Mucosa of descending colon (tissue), 3 donors: ENCODE measurements around the gene NOTCH4. TPM values are rescaled to one million over a fixed set of nuclear protein-coding genes. Genes with fewer than 3 reads are reported as not detected.

ENCODE experiments used
- ATAC-seq: fragments of 200-7000 bp; cut with Tn5 transposase; one replicate; pipeline ENCODE4 v1.9.1; 2020; ENCODE audit warnings: mild to moderate bottlenecking, moderate library complexity
- DNase-seq, 3 donors: peaks; one replicate each; pipeline ENCODE4 v3.0.0-alpha.2; 2020
- H3K36me3 ChIP-seq: fragments of 200-600 bp; one replicate; pipeline ENCODE4 v1.8.0; 2021; ENCODE audit warnings: low read depth, mild to moderate bottlenecking
- H3K4me1 ChIP-seq: fragments of 200-600 bp; one replicate; pipeline ENCODE4 v1.8.0; 2021; ENCODE audit warnings: low read depth, mild to moderate bottlenecking
- H3K4me3 ChIP-seq: fragments of 200-600 bp; one replicate; pipeline ENCODE4 v1.8.0; 2021; ENCODE audit warnings: mild to moderate bottlenecking
- H3K9me3 ChIP-seq: fragments of 200-600 bp; one replicate; pipeline ENCODE4 v1.8.0; 2021; ENCODE audit warnings: mild to moderate bottlenecking
- CTCF ChIP-seq: fragments of 200-600 bp; IDR thresholded peaks from one replicate; pipeline ENCODE4 v1.8.0; 2022; ENCODE audit warnings: antibody characterized with exemption, mild to moderate bottlenecking
- intact Hi-C, 2 donors: fragments of 100-400 bp; cut with DNase I in 1 of 2; cut with micrococcal nuclease in 1 of 2; formaldehyde crosslinking; loops; one replicate each; pipeline versions ENCODE4 v1.11.0 to v1.11.1; 2022; cut with DNase I, micrococcal nuclease
- total RNA-seq, 3 donors: library from RNA; stranded (reverse); fragmentation: NEBNext Ultra II Directional in 2 of 3; extraction: Animal tissue kit (Norgen Biotek cat#: 25700) in 2 of 3; gene quantifications; one replicate each; pipeline versions ENCODE4 v1.2.1 to v1.2.4, GENCODE V29; 2021 to 2023
- donor health status: DM: no; HTN: no; CAD: no; lungs with moderate emphysema.
- donor health status: DM: no; HTN: no; CAD: no.
- donor health status: DM: no; HTN: yes; CAD: no.

The NOTCH4 gene
- total RNA-seq, 3 donors from 2014 or later = 1.5 to 10.5 (median 4.0) TPM

- peak; percentile 91 to 98 (median 94) for DNase-seq
- H3K4me3 ChIP-seq = peak within 1 kb of the TSS; percentile 25
- TF ChIP-seq CTCF = no peak
- peak; percentile 83 for ATAC-seq
- peaks cover 4% of the 10 kb centered on the region for H3K36me3 ChIP-seq
- no peaks in the 10 kb centered on the region for H3K9me3 ChIP-seq
- intact Hi-C loops = no loop called here
- H3K4me1 ChIP-seq = peaks cover 40% of the 10 kb centered on the region
Measured at GRCh38 chr6:32177788-32178546, 45.9 kb downstream of the NOTCH4 start, which contains the start of gene RNF5. RNF5 (plus strand) TSS chr6:32178405; CDS start chr6:32178512, 107 bp downstream.

DNA sequence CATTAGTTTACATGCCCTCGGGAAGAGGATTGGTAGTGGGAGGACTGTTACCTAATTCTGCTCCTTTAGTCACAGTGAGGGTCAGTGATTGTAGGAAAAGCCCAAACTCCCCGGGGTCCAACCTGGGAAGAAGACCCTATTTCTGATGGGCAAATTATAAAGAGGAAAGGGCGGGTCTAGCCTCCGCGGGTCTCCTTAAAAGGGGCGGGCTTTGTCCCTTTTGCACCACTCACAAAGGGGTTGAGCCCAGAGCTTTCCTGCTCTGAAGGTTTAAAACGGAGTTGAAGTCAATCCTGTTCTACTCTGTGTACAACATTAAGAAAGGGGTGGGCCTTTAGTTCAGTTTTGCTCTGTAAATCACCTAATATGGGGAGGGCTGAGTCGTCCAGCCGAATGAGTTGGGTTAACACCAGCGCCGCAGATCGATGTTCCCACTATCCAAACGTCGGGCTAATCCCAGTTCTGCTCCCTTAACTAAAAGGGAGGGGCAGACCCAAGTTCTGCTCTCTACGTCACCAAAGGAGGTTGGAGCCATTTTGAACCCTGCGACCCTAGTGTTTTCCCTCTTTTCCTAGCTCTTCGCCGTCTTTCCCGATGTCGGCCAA, 46.6 kb downstream of the NOTCH4 start:
- peak; percentile 5 for ATAC-seq
- peaks cover 40% of the 10 kb centered on the region for H3K4me1 ChIP-seq

DNA sequence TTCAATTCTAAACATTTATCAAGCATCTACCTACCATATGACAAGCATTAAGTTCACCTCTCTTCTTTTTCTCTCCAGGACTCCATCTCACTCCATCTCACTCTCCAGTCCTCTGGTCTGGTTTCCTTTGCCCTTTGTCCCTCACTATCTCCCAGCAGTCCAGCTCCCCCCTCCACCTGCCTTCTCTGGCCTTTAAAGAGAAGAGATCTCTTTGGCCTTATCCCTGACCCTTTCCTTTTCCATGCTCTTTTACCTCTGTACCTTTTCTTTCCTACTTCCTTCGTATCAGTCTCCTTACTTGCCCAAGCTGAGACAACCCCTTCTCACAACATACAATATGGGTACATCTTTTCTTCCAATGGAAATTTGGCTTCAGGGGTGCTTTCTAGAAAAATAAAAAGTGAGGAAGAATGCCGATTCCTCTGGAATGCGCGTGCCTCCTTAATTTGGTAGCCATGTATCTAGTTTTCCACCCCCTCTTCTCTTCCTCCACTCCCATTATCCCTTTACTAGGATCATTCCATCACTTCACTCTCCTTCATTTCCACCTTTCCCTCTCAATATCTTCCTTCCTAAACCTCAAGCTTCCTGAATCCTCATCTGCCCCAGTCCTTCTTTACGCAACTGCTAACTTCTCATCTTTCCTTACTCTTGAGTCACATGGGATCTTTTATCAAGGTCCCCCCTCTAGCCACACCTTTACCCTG, 47.2 kb downstream of the NOTCH4 start:
- Histone ChIP-seq H3K9me3 (no peaks in the 10 kb centered on the region), H3K4me3 (no peak overlapping the region), H3K36me3 (peaks cover 4% of the 10 kb centered on the region), H3K4me1 (peaks cover 37% of the 10 kb centered on the region)
- TF ChIP-seq CTCF = no peak
- DNase-seq (no peak), ATAC-seq (no peak)
- intact Hi-C loops = no loop called here

More for the DNA sequence above, 46.6 kb downstream of the NOTCH4 start:
- intact Hi-C loops = no loop called here
- Histone ChIP-seq H3K36me3 (peaks cover 4% of the 10 kb centered on the region), H3K9me3 (no peaks in the 10 kb centered on the region), H3K4me3 (peak overlapping the region; percentile 25)
- TF ChIP-seq CTCF = no peak
- DNase-seq = no peak

DNA sequence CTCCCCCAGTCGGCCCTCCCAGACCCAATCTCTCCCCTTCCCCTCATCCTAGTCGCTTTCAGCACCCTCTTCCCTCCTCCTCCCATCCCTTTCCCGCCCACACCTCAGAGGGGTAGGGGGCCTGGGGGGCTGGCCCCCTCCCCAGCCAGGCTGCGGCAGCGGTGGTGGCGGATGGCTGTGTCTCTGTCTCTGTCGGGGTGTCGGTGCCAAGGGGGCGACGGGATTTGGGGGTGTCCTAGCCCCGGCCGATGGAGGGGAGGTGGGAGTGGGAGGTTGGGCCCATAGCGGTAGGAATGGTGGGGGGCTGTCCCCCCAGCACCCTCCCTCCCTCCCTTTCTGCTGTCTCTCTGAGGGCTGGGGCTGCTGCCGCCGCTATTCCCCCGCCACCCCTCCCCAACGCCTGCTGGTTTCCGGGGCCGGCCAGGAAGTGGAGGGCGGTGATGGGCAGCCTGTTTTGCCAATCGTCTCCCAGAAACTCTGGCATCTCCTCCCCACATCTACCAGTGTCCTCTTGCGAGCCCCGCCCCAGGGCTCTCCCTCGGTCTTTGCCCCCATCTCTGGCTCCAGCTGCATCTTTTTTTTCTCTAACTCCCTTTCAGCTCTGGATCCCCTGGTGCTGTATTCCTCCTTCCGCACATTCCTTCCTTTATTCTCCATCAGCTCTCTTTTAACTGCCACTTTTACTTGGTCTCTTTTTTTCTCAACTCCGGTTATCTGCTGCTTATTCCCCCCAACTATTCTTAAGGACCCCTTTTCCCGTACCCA, 48.0 kb downstream of the NOTCH4 start, which contains the start of gene AGPAT1:
AGPAT1 (minus strand) TSS at position 374 of the 765 bp plus-strand sequence. CDS start 4,588 bp downstream, outside the sequence.
- no peak for TF ChIP-seq CTCF
- Histone ChIP-seq H3K4me3 (peak within 1 kb of the TSS; percentile 58), H3K4me1 (peaks cover 34% of the 10 kb centered on the region), H3K36me3 (peaks cover 4% of the 10 kb centered on the region), H3K9me3 (no peaks in the 10 kb centered on the region)
- intact Hi-C loops = no loop called here
- ATAC-seq = peak; percentile 73
- DNase-seq = peak; percentile 98 to 100 (median 99)

DNA sequence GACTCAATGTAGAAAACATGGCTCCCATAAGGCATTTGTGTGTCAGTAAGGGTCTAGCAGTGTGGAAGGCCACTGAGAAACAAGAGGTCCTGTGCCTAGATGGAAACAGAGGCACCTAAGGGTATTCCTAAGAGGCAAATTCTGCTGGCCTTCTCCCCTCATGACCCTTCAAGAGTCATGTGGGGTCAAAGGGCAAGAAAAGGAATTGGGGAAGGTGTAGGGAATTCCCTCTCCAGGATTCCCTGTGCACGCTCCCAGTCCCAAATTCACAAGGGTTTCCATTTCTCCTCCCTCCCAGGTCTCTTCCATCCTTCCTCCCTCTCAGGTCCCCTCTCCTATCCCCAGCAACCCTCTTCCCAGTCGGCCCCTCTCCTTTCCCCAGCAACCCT, 48.6 kb downstream of the NOTCH4 start:
- intact Hi-C loops = no loop called here
- ATAC-seq (no peak), DNase-seq (no peak)
- peaks cover 30% of the 10 kb centered on the region for H3K4me1 ChIP-seq
- H3K4me3 ChIP-seq = peak overlapping the region; percentile 58
- peaks cover 4% of the 10 kb centered on the region for H3K36me3 ChIP-seq
- TF ChIP-seq CTCF = no peak
- no peaks in the 10 kb centered on the region for H3K9me3 ChIP-seq
